SU-DHL-6 (cell line): Measurements from ENCODE around the gene INMT.

ENCODE experiments used
- H2AFZ ChIP-seq: fragments of 200-600 bp; sonication (generic); 2 replicates; pipeline ENCODE4 v1.6.1; 2014; ENCODE audit warnings: low read depth, mild to moderate bottlenecking, moderate library complexity, mixed read lengths, antibody characterized with exemption, low read length; ENCODE audit not compliant: severe bottlenecking
- H3F3A ChIP-seq: fragments of 200-600 bp; shearing (Covaris generic); 2 replicates; pipeline ENCODE4 v1.6.0; 2016; ENCODE audit warnings: antibody characterized with exemption, mild to moderate bottlenecking; ENCODE audit not compliant: insufficient read depth
- H3K27ac ChIP-seq: fragments of 200-600 bp; sonication (generic); 2 replicates; pipeline ENCODE4 v1.5.1; 2016; ENCODE audit warnings: low read depth, mild to moderate bottlenecking, low read length, moderate library complexity, mixed read lengths
- H3K27me3 ChIP-seq: fragments of 200-600 bp; sonication (generic), shearing (Covaris generic); 2 replicates; pipeline ENCODE4 v1.6.0; 2014; ENCODE audit warnings: mild to moderate bottlenecking, low read length
- H3K36me3 ChIP-seq: fragments of 200-600 bp; sonication (generic); 2 replicates; pipeline ENCODE4 v1.6.1; 2014; ENCODE audit warnings: mild to moderate bottlenecking, low read length, mixed read lengths
- H3K4me2 ChIP-seq: fragments of 300-600, 200-600 bp; shearing (Covaris generic), sonication (generic); 2 replicates; pipeline ENCODE4 v1.6.0; 2014; ENCODE audit warnings: low read length, low read depth, mild to moderate bottlenecking; ENCODE audit not compliant: poor library complexity, severe bottlenecking
- H3K4me3 ChIP-seq: fragments of 200-600 bp; sonication (generic); 2 replicates; pipeline ENCODE4 v1.5.1; 2014; ENCODE audit warnings: antibody characterized with exemption, low read length, mild to moderate bottlenecking, mixed read lengths; ENCODE audit not compliant: insufficient read depth, poor library complexity, severe bottlenecking
- H3K79me2 ChIP-seq: fragments of 200-600 bp; sonication (generic); 2 replicates; pipeline ENCODE4 v1.6.1; 2014; ENCODE audit warnings: mild to moderate bottlenecking, low read length, moderate library complexity; ENCODE audit not compliant: insufficient read depth
- H3K9ac ChIP-seq: fragments of 200-600 bp; sonication (generic); 2 replicates; pipeline ENCODE4 v1.7.0; 2014; ENCODE audit warnings: mild to moderate bottlenecking, low read length
- H3K9me2 ChIP-seq: fragments of 200-600 bp; sonication (generic); replicated peaks from 2 replicates; pipeline ENCODE4 v1.6.1; 2014; ENCODE audit warnings: low read length; ENCODE audit not compliant: insufficient read depth
- H3K9me3 ChIP-seq: fragments of 200-600 bp; sonication (generic); 2 replicates; pipeline ENCODE4 v1.6.1; 2014; ENCODE audit warnings: low read length, mixed read lengths; ENCODE audit not compliant: insufficient read depth
- H4K20me1 ChIP-seq: fragments of 200-600 bp; sonication (generic); 2 replicates; pipeline ENCODE4 v1.6.1; 2014; ENCODE audit warnings: low read depth, mild to moderate bottlenecking, antibody characterized with exemption, low read length, moderate library complexity, mixed read lengths
- CTCF ChIP-seq: fragments of 200-600 bp; sonication (generic); IDR thresholded peaks from one replicate; pipeline ENCODE4 v1.5.1; 2017; ENCODE audit warnings: antibody characterized with exemption, mild to moderate bottlenecking, low read length, moderate library complexity; ENCODE audit not compliant: insufficient read depth, poor library complexity, severe bottlenecking
- EZH2phosphoT487 ChIP-seq: fragments of 200-600 bp; sonication (generic), shearing (Covaris generic); conservative IDR thresholded peaks from 2 replicates; pipeline ENCODE4 v1.6.1; 2018; ENCODE audit warnings: mild to moderate bottlenecking, antibody characterized with exemption, low read length, moderate library complexity, mixed read lengths

The INMT gene

GRCh38 chr7:30799206-30799975 is 47.5 kb downstream of the INMT start:
- no peak overlapping the region for H3K4me3 ChIP-seq
- H3K79me2 ChIP-seq, result no peaks in the 10 kb centered on the region
- H2AFZ ChIP-seq, result no peak overlapping the region
- H3K9me3 ChIP-seq, result no peaks in the 10 kb centered on the region
- no peak for TF ChIP-seq EZH2phosphoT487
- no peak for TF ChIP-seq CTCF
- peak overlapping the region; percentile 43 for H3K27ac ChIP-seq
- no peaks in the 10 kb centered on the region for H3K9me2 ChIP-seq
- H3K9ac ChIP-seq, result no peak overlapping the region
- H4K20me1 ChIP-seq, result no peaks in the 10 kb centered on the region
- H3K27me3 ChIP-seq, result no peaks in the 10 kb centered on the region
- no peak overlapping the region for H3K4me2 ChIP-seq
- H3F3A ChIP-seq, result no peaks in the 10 kb centered on the region
- no peaks in the 10 kb centered on the region for H3K36me3 ChIP-seq

GRCh38 chr7:30799976-30800661 is 48.2 kb downstream of the INMT start:
- Histone ChIP-seq H2AFZ (no peak overlapping the region), H3K9me3 (no peaks in the 10 kb centered on the region), H3K4me3 (no peak overlapping the region), H3K4me2 (no peak overlapping the region), H3K9ac (no peak overlapping the region), H3F3A (no peaks in the 10 kb centered on the region), H4K20me1 (no peaks in the 10 kb centered on the region), H3K79me2 (no peaks in the 10 kb centered on the region), H3K36me3 (no peaks in the 10 kb centered on the region), H3K9me2 (no peaks in the 10 kb centered on the region), H3K27ac (no peak overlapping the region), H3K27me3 (no peaks in the 10 kb centered on the region)
- TF ChIP-seq CTCF (no peak), EZH2phosphoT487 (no peak)

GRCh38 chr7:30800785-30801252 is 48.9 kb downstream of the INMT start:
- Histone ChIP-seq H3F3A (no peaks in the 10 kb centered on the region), H3K9ac (no peak overlapping the region), H3K36me3 (no peaks in the 10 kb centered on the region), H3K9me3 (no peaks in the 10 kb centered on the region), H3K27ac (no peak overlapping the region), H3K4me2 (no peak overlapping the region), H3K9me2 (no peaks in the 10 kb centered on the region), H3K79me2 (no peaks in the 10 kb centered on the region), H2AFZ (no peak overlapping the region), H4K20me1 (no peaks in the 10 kb centered on the region), H3K4me3 (no peak overlapping the region), H3K27me3 (no peaks in the 10 kb centered on the region)
- no peak for TF ChIP-seq EZH2phosphoT487
- TF ChIP-seq CTCF, result peak; percentile 46
